Mesothelial cell of epicardium (in vitro differentiated cells): Measurements from ENCODE around the gene C20orf141. TPM values are rescaled to one million over a fixed set of nuclear protein-coding genes. Genes with fewer than 3 reads are reported as not detected.

Experiments
- DNase-seq, 2 experiments: peaks; one replicate each; pipeline ENCODE4 v3.0.0; 2021; ENCODE audit warnings: low spot score in 2 of 2; ENCODE audit not compliant: unreplicated experiment in 2 of 2
- H3K27ac Mint-ChIP-seq: 2 replicates; pipeline ENCODE4 v1.8.0; 2021; ENCODE audit warnings: mixed read lengths
- H3K27me3 Mint-ChIP-seq: 2 replicates; pipeline ENCODE4 v1.8.0; 2021; ENCODE audit warnings: low read depth, mixed read lengths
- H3K36me3 Mint-ChIP-seq: 2 replicates; pipeline ENCODE4 v1.8.0; 2021; ENCODE audit warnings: mixed read lengths
- H3K4me1 Mint-ChIP-seq: 2 replicates; pipeline ENCODE4 v1.8.0; 2021; ENCODE audit warnings: mixed read lengths
- H3K4me3 Mint-ChIP-seq: 2 replicates; pipeline ENCODE4 v1.8.0; 2021; ENCODE audit warnings: mild to moderate bottlenecking, moderate library complexity, mixed read lengths
- H3K9me3 Mint-ChIP-seq: 2 replicates; pipeline ENCODE4 v1.8.0; 2021; ENCODE audit warnings: mixed read lengths
- total RNA-seq: library from RNA; stranded (reverse); gene quantifications from 3 replicates; pipeline ENCODE4 v1.2.1, GENCODE V29; 2021
- TF ChIP-seq, protein P1 (sequence below): fragments of 200-600 bp; sonication (generic); IDR thresholded peaks from one replicate; pipeline ENCODE4 v1.5.0; 2021; ENCODE audit warnings: antibody characterized with exemption; ENCODE audit not compliant: unreplicated experiment

The C20orf141 gene
- total RNA-seq, 1 donor from 2014 or later = not detected

GRCh38 chr20:2845607-2846006 lies 30.8 kb downstream of the C20orf141 start:
- no peak overlapping the region for H3K4me3 Mint-ChIP-seq
- TF ChIP-seq, protein P1, sequence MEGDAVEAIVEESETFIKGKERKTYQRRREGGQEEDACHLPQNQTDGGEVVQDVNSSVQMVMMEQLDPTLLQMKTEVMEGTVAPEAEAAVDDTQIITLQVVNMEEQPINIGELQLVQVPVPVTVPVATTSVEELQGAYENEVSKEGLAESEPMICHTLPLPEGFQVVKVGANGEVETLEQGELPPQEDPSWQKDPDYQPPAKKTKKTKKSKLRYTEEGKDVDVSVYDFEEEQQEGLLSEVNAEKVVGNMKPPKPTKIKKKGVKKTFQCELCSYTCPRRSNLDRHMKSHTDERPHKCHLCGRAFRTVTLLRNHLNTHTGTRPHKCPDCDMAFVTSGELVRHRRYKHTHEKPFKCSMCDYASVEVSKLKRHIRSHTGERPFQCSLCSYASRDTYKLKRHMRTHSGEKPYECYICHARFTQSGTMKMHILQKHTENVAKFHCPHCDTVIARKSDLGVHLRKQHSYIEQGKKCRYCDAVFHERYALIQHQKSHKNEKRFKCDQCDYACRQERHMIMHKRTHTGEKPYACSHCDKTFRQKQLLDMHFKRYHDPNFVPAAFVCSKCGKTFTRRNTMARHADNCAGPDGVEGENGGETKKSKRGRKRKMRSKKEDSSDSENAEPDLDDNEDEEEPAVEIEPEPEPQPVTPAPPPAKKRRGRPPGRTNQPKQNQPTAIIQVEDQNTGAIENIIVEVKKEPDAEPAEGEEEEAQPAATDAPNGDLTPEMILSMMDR = no peak
- no peak for DNase-seq

DNA sequence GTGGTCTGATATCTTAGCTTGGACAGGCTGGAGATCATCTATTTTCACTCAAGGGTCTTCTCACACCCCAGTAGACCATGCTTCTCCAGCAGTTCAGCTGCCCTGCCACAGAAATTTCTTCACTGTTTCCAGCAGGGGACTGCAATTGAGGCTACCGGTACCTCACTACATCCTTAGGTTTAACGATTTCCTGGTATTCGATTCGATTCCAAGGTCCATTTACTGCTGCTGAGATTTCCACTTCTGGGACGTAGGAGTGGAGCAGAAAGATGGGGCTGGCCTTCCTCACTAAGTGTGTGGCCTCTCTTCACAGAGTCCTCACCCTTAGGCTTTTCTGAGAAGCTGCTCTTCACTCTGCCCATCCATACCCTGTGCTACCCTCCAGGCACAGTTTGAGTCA lies 31.9 kb downstream of the C20orf141 start:
- Mint-ChIP-seq H3K27ac (no peak overlapping the region), H3K9me3 (no peaks in the 10 kb centered on the region), H3K27me3 (no peaks in the 10 kb centered on the region), H3K36me3 (peaks cover 1% of the 10 kb centered on the region), H3K4me1 (peaks cover 5% of the 10 kb centered on the region), H3K4me3 (no peak overlapping the region)
- no peak for DNase-seq
- TF ChIP-seq, protein P1 = no peak

More at GRCh38 chr20:2845607-2846006, 30.8 kb downstream of the C20orf141 start:
- peaks cover 1% of the 10 kb centered on the region for H3K36me3 Mint-ChIP-seq
- H3K27ac Mint-ChIP-seq = no peak overlapping the region
- no peaks in the 10 kb centered on the region for H3K27me3 Mint-ChIP-seq
- H3K4me1 Mint-ChIP-seq = peaks cover 9% of the 10 kb centered on the region
- no peaks in the 10 kb centered on the region for H3K9me3 Mint-ChIP-seq

DNA sequence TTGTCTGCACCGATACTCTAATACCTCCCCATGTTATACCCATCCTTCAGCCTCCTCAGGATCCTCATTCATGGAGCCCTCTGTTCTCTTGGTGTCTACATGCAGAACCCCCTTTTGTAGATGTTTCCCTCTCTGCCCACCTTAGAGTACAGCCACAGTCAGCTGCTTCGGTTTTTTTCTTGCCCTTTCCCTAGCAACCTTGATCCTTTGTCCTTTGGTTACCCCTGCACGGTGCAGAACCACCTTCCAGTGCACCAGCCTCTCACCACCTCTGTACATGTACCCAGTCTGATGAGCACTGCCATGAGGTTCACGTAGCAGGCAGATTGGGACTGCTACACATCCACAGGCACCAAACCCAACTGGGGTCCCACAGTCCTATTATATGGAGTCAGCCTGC lies 33.0 kb downstream of the C20orf141 start:
- Mint-ChIP-seq H3K27ac (no peak overlapping the region), H3K36me3 (peaks cover 1% of the 10 kb centered on the region), H3K27me3 (no peaks in the 10 kb centered on the region), H3K4me1 (peaks cover 5% of the 10 kb centered on the region), H3K9me3 (no peaks in the 10 kb centered on the region), H3K4me3 (no peak overlapping the region)
- no peak for DNase-seq
- TF ChIP-seq, protein P1 = no peak

DNA sequence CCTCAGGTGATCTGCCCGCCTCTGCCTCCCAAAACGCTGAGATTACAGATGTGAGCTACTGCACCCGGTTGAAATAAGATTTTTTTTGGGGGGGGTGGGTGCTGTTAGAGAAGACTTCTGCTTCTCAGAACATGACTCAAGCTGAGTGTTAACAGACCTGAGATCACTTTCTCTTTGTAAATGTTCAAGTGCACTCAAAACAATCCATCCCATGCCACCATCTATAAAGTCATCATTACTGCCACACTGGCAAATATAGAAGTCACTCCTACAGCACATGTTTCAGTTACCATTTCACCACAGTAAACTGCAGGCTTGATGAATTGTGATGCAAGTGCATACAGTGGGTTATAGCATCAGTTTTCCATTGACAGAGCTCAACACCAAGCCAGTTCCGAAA lies 34.7 kb downstream of the C20orf141 start:
- no peak overlapping the region for H3K27ac Mint-ChIP-seq
- TF ChIP-seq, protein P1 = no peak
- H3K4me1 Mint-ChIP-seq = no peaks in the 10 kb centered on the region
- no peak overlapping the region for H3K4me3 Mint-ChIP-seq
- H3K9me3 Mint-ChIP-seq = no peaks in the 10 kb centered on the region
- DNase-seq = no peak
- no peaks in the 10 kb centered on the region for H3K36me3 Mint-ChIP-seq
- no peaks in the 10 kb centered on the region for H3K27me3 Mint-ChIP-seq

DNA sequence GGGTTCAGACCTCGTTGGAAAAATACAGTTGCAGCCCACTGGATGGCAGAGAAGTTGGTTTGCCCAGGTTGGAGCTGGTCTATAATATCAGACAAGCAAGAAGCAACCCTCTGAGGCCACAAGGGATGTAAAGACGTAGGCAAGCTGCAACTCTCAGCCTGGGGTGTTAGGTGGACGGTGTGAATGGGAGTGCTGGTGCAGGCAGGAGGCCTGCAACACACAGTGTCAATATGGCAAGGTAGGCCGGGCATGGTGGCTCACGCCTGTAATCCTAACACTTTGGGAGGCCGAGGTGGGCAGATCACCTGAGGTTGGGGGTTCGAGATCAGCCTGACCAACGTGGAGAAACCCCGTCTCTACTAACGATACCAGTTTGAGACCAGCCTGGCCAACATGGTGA lies 36.3 kb downstream of the C20orf141 start:
- TF ChIP-seq, protein P1 = no peak
- no peak for DNase-seq
- Mint-ChIP-seq H3K27ac (no peak overlapping the region), H3K9me3 (no peaks in the 10 kb centered on the region), H3K27me3 (no peaks in the 10 kb centered on the region), H3K4me3 (no peak overlapping the region), H3K4me1 (no peaks in the 10 kb centered on the region), H3K36me3 (no peaks in the 10 kb centered on the region)

DNA sequence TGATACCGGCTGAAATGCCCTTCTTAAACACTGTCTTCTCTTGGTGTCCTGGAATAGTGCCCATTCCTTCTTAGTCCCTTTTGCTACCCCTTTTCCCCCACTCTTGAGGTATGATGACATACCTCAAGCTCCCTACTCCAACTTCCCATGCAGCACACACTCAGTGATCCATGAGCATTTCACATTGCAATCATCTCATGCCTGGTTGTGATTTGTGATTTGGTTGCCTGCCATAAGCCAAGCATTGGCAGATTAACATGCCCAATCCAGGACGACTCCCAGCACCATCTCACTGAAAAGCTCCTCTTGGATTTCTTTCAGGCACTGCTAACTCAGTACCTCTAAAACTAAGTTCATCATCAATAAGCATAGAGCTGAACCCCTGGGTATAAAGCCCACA lies 43.8 kb downstream of the C20orf141 start:
- H3K4me3 Mint-ChIP-seq = no peak overlapping the region
- no peaks in the 10 kb centered on the region for H3K9me3 Mint-ChIP-seq
- no peak for DNase-seq
- H3K27ac Mint-ChIP-seq = no peak overlapping the region
- TF ChIP-seq, protein P1 = no peak
- H3K27me3 Mint-ChIP-seq = no peaks in the 10 kb centered on the region
- no peaks in the 10 kb centered on the region for H3K4me1 Mint-ChIP-seq
- H3K36me3 Mint-ChIP-seq = peaks cover 7% of the 10 kb centered on the region
